Activated effector memory CD4-positive, alpha-beta T cell treated with anti-CD3 and anti-CD28 coated beads, Interleukin-2, amount 50 U/mL, for 16 hours (primary cell): ENCODE data around the gene DHTKD1.
"Not testable (repeated sequence)": the region's sequence is repeated elsewhere in the genome, so short reads cannot be mapped to it uniquely, and the experiment has no call there.

Experiments used
- DNase-seq: peaks from one replicate; pipeline ENCODE4 v3.0.0-alpha.2; 2020

DHTKD1 gene

GRCh38 chr10:12150163-12150562 lies 81.4 kb downstream of the DHTKD1 start:
- no peak for DNase-seq

- DNase-seq: no peak
These were observed 85.8 kb downstream of the DHTKD1 start for GRCh38 chr10:12154516-12154915.

- DNase-seq: no peak
These were observed 87.8 kb downstream of the DHTKD1 start for GRCh38 chr10:12156367-12157123.

- DNase-seq: no peak
These were observed 89.4 kb downstream of the DHTKD1 start for GRCh38 chr10:12158111-12158510.

GRCh38 chr10:12160664-12161063 lies 91.9 kb downstream of the DHTKD1 start:
- no peak for DNase-seq

- DNase-seq: no peak
These were observed 94.2 kb downstream of the DHTKD1 start for GRCh38 chr10:12162927-12163326.

GRCh38 chr10:12164085-12164484 lies 95.3 kb downstream of the DHTKD1 start:
- no peak for DNase-seq

GRCh38 chr10:12165036-12165435 lies 96.3 kb downstream of the DHTKD1 start:
- no peak for DNase-seq

- DNase-seq: no peak
These were observed 97.4 kb downstream of the DHTKD1 start for GRCh38 chr10:12165999-12166775.

GRCh38 chr10:12171512-12171911 lies 102.8 kb downstream of the DHTKD1 start:
- DNase-seq: not testable (repeated sequence)
